SIG-M5 (cell line): ENCODE measurements around the gene RAB22A.
"Not testable (repeated sequence)": the region's sequence is repeated elsewhere in the genome, so short reads cannot be mapped to it uniquely, and the experiment has no call there.

Experiments used
- DNase-seq: peaks from one replicate; lab custom pipeline; 2025; lab: John Stamatoyannopoulos, UW

Gene RAB22A

GRCh38 chr20:58344741-58345140 lies 35.2 kb downstream of the RAB22A start:
- no peak for DNase-seq

- DNase-seq: no peak
Measured at GRCh38 chr20:58349570-58349969, 40.1 kb downstream of the RAB22A start.

GRCh38 chr20:58352468-58352867 lies 43.0 kb downstream of the RAB22A start:
- no peak for DNase-seq

GRCh38 chr20:58359441-58359840 lies 49.9 kb downstream of the RAB22A start:
- DNase-seq: no peak

- DNase-seq: no peak
Measured at GRCh38 chr20:58360936-58361335, 51.4 kb downstream of the RAB22A start.

GRCh38 chr20:58361481-58362205 lies 52.1 kb downstream of the RAB22A start:
- DNase-seq: no peak

GRCh38 chr20:58362206-58362516 lies 52.6 kb downstream of the RAB22A start:
- DNase-seq: no peak

- DNase-seq: no peak
Measured at GRCh38 chr20:58362970-58363369, 53.5 kb downstream of the RAB22A start.

- no peak for DNase-seq
Measured at GRCh38 chr20:58366866-58367265, 57.4 kb downstream of the RAB22A start.

GRCh38 chr20:58372806-58373205 lies 63.3 kb downstream of the RAB22A start:
- no peak for DNase-seq

- DNase-seq: not testable (repeated sequence)
Measured at GRCh38 chr20:58373296-58373695, 63.8 kb downstream of the RAB22A start.

GRCh38 chr20:58374027-58374850 lies 64.7 kb downstream of the RAB22A start:
- DNase-seq: no peak

GRCh38 chr20:58374906-58375758 lies 65.6 kb downstream of the RAB22A start:
- no peak for DNase-seq

GRCh38 chr20:58375759-58376352 lies 66.3 kb downstream of the RAB22A start:
- DNase-seq: no peak

GRCh38 chr20:58377017-58377416 lies 67.5 kb downstream of the RAB22A start:
- DNase-seq: no peak

GRCh38 chr20:58377766-58378401 lies 68.4 kb downstream of the RAB22A start:
- no peak for DNase-seq

- no peak for DNase-seq
Measured at GRCh38 chr20:58378704-58379103, 69.2 kb downstream of the RAB22A start.

- no peak for DNase-seq
Measured at GRCh38 chr20:58381627-58382026, 72.1 kb downstream of the RAB22A start.

GRCh38 chr20:58382096-58382495 lies 72.6 kb downstream of the RAB22A start:
- DNase-seq: no peak

- DNase-seq: no peak
Measured at GRCh38 chr20:58384821-58385220, 75.3 kb downstream of the RAB22A start.

- no peak for DNase-seq
Measured at GRCh38 chr20:58388028-58388601, 78.6 kb downstream of the RAB22A start.
